Suprapubic skin (tissue), 4 donors: ENCODE results near the gene KRABD2.
"Not testable (repeated sequence)": the region's sequence is repeated elsewhere in the genome, so short reads cannot be mapped to it uniquely, and the experiment has no call there.

Experiments used
- DNase-seq, 2 donors: peaks; one replicate each; pipeline ENCODE4 v3.0.0-alpha.2; 2019; ENCODE audit warnings: low spot score in 2 of 2
- H3K27ac ChIP-seq: fragments of 200-600 bp; sonication (generic); one replicate; pipeline ENCODE4 v1.5.1; 2019
- H3K27me3 ChIP-seq: fragments of 200-600 bp; sonication (generic); one replicate; pipeline ENCODE4 v1.5.1; 2019
- H3K36me3 ChIP-seq: fragments of 200-600 bp; sonication (generic); one replicate; pipeline ENCODE4 v1.5.1; 2019
- H3K4me1 ChIP-seq: fragments of 200-600 bp; sonication (generic); one replicate; pipeline ENCODE4 v1.5.1; 2019
- H3K4me3 ChIP-seq: fragments of 200-600 bp; sonication (generic); one replicate; pipeline ENCODE4 v1.5.1; 2019; ENCODE audit warnings: mild to moderate bottlenecking
- H3K9me3 ChIP-seq: fragments of 200-600 bp; sonication (generic); one replicate; pipeline ENCODE4 v1.5.1; 2019
- CTCF ChIP-seq, 2 donors: fragments of 200-600 bp in 1 of 2; fragments of 450-650 bp in 1 of 2; sonication (generic) in 1 of 2; IDR thresholded peaks; one replicate each; pipeline ENCODE4 v1.5.1; 2016 to 2019; ENCODE audit warnings: antibody characterized with exemption in 2 of 2, mild to moderate bottlenecking in 1 of 2, moderate library complexity in 1 of 2
- EP300 ChIP-seq: sonication (generic); formaldehyde crosslinking; IDR thresholded peaks from one replicate; pipeline ENCODE4 v1.6.1; 2017; ENCODE audit warnings: antibody characterized with exemption
- POLR2A ChIP-seq, 2 donors: fragments of 450-650 bp; IDR thresholded peaks; one replicate each; pipeline ENCODE4 v1.6.1; 2017; ENCODE audit warnings: antibody characterized with exemption in 2 of 2, mild to moderate bottlenecking in 2 of 2, moderate library complexity in 2 of 2
- POLR2AphosphoS5 ChIP-seq, 3 donors: sonication (generic); formaldehyde crosslinking; IDR thresholded peaks; one replicate each; pipeline ENCODE4 v1.6.1; 2017; ENCODE audit warnings: antibody characterized with exemption in 3 of 3
- WGBS: methylation state at CpG from one replicate; pipeline ENCODE4 v1.1.5; 2018; 5-methylcytosine and 5-hydroxymethylcytosine counted together

Gene KRABD2

DNA sequence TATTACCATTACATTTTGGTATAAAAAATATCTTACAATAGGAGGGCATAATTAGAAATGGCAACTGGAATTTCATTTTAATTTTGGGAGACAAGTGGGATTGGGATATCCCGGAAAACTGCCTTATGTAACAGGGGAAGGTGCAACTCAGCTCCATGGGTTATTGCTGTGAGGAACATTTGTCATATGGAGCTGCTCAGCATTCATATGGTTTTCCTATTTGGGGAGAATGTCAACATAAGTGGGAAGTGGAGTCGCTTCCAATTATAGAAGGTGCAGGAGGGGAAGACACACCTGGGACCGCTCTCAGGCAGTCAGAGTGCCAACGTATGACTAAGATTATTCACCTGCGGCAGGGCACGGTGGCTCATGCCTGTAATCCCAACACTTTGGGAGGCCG, 26.2 kb downstream of the KRABD2 start:
- 69% methylated on average over 7 of the region's 7 CpGs for WGBS
- no peaks in the 10 kb centered on the region for H3K36me3 ChIP-seq
- no peaks in the 10 kb centered on the region for H3K27me3 ChIP-seq
- no peaks in the 10 kb centered on the region for H3K9me3 ChIP-seq
- TF ChIP-seq CTCF (IDR thresholded peaks at IDR 0.05): no peak
- TF ChIP-seq POLR2A (IDR thresholded peaks at IDR 0.05): no peak
- no peak for TF ChIP-seq POLR2AphosphoS5 (IDR thresholded peaks at IDR 0.05)
- TF ChIP-seq EP300: no peak
- no peak overlapping the region for H3K4me3 ChIP-seq
- peaks cover 18% of the 10 kb centered on the region for H3K4me1 ChIP-seq
- DNase-seq: no peak
- no peak overlapping the region for H3K27ac ChIP-seq

GRCh38 chr17:8347001-8347400, 29.5 kb downstream of the KRABD2 start:
- Histone ChIP-seq H3K27ac (peak overlapping the region; percentile 17), H3K4me3 (peak overlapping the region; percentile 25), H3K4me1 (peaks cover 22% of the 10 kb centered on the region)
- no CpG with 5 or more reads among the region's 25 CpGs for WGBS
- H3K9me3 ChIP-seq, H3K27me3 ChIP-seq, H3K36me3 ChIP-seq, DNase-seq: not testable (repeated sequence)

- WGBS: 41% methylated on average over 5 of the region's 5 CpGs
- Histone ChIP-seq H3K9me3 (no peaks in the 10 kb centered on the region), H3K4me3 (no peak overlapping the region), H3K27ac (peak overlapping the region; percentile 72), H3K36me3 (no peaks in the 10 kb centered on the region), H3K27me3 (no peaks in the 10 kb centered on the region), H3K4me1 (peaks cover 22% of the 10 kb centered on the region)
- TF ChIP-seq CTCF (IDR thresholded peaks at IDR 0.05) (no peak), POLR2AphosphoS5 (IDR thresholded peaks at IDR 0.05) (peak in 1 of 3 donors; percentile 55)
- no peak for DNase-seq
Observed at GRCh38 chr17:8345951-8346665, 30.4 kb downstream of the KRABD2 start.

- H3K4me1 ChIP-seq: peaks cover 22% of the 10 kb centered on the region
- H3K4me3 ChIP-seq: no peak overlapping the region
- no peaks in the 10 kb centered on the region for H3K9me3 ChIP-seq
- H3K27me3 ChIP-seq: no peaks in the 10 kb centered on the region
- TF ChIP-seq CTCF (IDR thresholded peaks at IDR 0.05): no peak
- no peak for TF ChIP-seq POLR2A (IDR thresholded peaks at IDR 0.05)
- no peak for TF ChIP-seq EP300
- TF ChIP-seq POLR2AphosphoS5 (IDR thresholded peaks at IDR 0.05): no peak
- H3K36me3 ChIP-seq: no peaks in the 10 kb centered on the region
- WGBS: 63% methylated on average over 6 of the region's 6 CpGs
- no peak for DNase-seq
- peak overlapping the region; percentile 72 for H3K27ac ChIP-seq
Observed at GRCh38 chr17:8345052-8345690, 31.3 kb downstream of the KRABD2 start.

GRCh38 chr17:8341456-8341855, 35.0 kb downstream of the KRABD2 start:
- Histone ChIP-seq H3K9me3 (no peaks in the 10 kb centered on the region), H3K36me3 (no peaks in the 10 kb centered on the region), H3K27ac (no peak overlapping the region), H3K27me3 (no peaks in the 10 kb centered on the region), H3K4me3 (no peak overlapping the region), H3K4me1 (peaks cover 18% of the 10 kb centered on the region)
- no peak for TF ChIP-seq POLR2A (IDR thresholded peaks at IDR 0.05)
- TF ChIP-seq POLR2AphosphoS5 (IDR thresholded peaks at IDR 0.05): no peak
- TF ChIP-seq CTCF (IDR thresholded peaks at IDR 0.05): no peak
- TF ChIP-seq EP300: no peak
- WGBS: 56% methylated on average over 4 of the region's 4 CpGs
- DNase-seq: no peak
